BE2C (cell line): ENCODE data around the gene TPD52L1.

Experiments
- DNase-seq: peaks from one replicate; pipeline ENCODE4 v3.0.0-alpha.2; 2020
- H3K27me3 ChIP-seq: fragments of 250-450 bp; sonication (Bioruptor Pico); 2 replicates; pipeline ENCODE4 v1.5.1; 2020; ENCODE audit warnings: mild to moderate bottlenecking
- H3K36me3 ChIP-seq: fragments of 250-450 bp; sonication (Bioruptor Pico); 2 replicates; pipeline ENCODE4 v1.5.1; 2020; ENCODE audit warnings: mild to moderate bottlenecking
- H3K4me1 ChIP-seq: fragments of 250-450 bp; sonication (Bioruptor Pico); 2 replicates; pipeline ENCODE4 v1.5.1; 2020
- H3K4me3 ChIP-seq: 2 replicates; pipeline ENCODE4 v1.5.1; 2011; ENCODE audit warnings: low read depth, low read length
- H3K9me3 ChIP-seq: fragments of 250-450 bp; sonication (Bioruptor Pico); 2 replicates; pipeline ENCODE4 v1.5.1; 2020
- TF ChIP-seq, protein P1 (sequence below): IDR thresholded peaks from 2 replicates; pipeline ENCODE4 v1.5.1; 2012; ENCODE audit warnings: mild to moderate bottlenecking, low read depth, low read length

Gene TPD52L1

GRCh38 chr6:125254321-125254720 lies 100.7 kb downstream of the TPD52L1 start:
- DNase-seq: no peak
- Histone ChIP-seq H3K4me1 (no peaks in the 10 kb centered on the region; the same call in 1 of the 2 replicates), H3K27me3 (no peaks in the 10 kb centered on the region), H3K36me3 (no peaks in the 10 kb centered on the region), H3K4me3 (no peak overlapping the region), H3K9me3 (no peaks in the 10 kb centered on the region)
- TF ChIP-seq, protein P1, sequence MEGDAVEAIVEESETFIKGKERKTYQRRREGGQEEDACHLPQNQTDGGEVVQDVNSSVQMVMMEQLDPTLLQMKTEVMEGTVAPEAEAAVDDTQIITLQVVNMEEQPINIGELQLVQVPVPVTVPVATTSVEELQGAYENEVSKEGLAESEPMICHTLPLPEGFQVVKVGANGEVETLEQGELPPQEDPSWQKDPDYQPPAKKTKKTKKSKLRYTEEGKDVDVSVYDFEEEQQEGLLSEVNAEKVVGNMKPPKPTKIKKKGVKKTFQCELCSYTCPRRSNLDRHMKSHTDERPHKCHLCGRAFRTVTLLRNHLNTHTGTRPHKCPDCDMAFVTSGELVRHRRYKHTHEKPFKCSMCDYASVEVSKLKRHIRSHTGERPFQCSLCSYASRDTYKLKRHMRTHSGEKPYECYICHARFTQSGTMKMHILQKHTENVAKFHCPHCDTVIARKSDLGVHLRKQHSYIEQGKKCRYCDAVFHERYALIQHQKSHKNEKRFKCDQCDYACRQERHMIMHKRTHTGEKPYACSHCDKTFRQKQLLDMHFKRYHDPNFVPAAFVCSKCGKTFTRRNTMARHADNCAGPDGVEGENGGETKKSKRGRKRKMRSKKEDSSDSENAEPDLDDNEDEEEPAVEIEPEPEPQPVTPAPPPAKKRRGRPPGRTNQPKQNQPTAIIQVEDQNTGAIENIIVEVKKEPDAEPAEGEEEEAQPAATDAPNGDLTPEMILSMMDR: no peak

- TF ChIP-seq, protein P1: no peak
- Histone ChIP-seq H3K36me3 (no peaks in the 10 kb centered on the region), H3K27me3 (no peaks in the 10 kb centered on the region), H3K4me3 (no peak overlapping the region), H3K4me1 (no peaks in the 10 kb centered on the region; the same call in 1 of the 2 replicates), H3K9me3 (no peaks in the 10 kb centered on the region)
- no peak for DNase-seq
Observed at GRCh38 chr6:125255201-125255600, 101.6 kb downstream of the TPD52L1 start.

DNA sequence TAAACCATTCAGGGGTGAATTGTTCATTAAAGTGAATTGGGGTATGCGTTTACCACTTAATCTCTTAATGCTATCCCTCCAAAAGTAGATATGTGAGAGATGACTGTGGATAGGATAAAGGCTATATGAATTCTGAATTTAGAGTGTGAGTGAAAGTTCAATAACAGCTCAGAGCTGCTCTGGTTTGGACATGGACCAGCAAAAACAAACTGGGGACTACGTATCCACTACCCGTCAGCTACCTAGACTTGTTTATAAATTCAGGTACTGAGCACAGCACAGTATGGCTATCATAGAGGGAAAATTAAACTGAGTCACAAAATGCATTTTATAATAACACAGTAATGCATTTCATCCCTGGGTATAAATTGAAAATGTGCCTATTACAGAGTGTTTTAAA lies 103.8 kb downstream of the TPD52L1 start:
- H3K9me3 ChIP-seq: no peaks in the 10 kb centered on the region
- no peak overlapping the region for H3K4me3 ChIP-seq
- TF ChIP-seq, protein P1: no peak
- H3K4me1 ChIP-seq: no peaks in the 10 kb centered on the region; the same call in 1 of the 2 replicates
- H3K27me3 ChIP-seq: no peaks in the 10 kb centered on the region
- H3K36me3 ChIP-seq: no peaks in the 10 kb centered on the region
- no peak for DNase-seq

GRCh38 chr6:125258651-125259353 lies 105.2 kb downstream of the TPD52L1 start:
- TF ChIP-seq, protein P1: no peak

DNA sequence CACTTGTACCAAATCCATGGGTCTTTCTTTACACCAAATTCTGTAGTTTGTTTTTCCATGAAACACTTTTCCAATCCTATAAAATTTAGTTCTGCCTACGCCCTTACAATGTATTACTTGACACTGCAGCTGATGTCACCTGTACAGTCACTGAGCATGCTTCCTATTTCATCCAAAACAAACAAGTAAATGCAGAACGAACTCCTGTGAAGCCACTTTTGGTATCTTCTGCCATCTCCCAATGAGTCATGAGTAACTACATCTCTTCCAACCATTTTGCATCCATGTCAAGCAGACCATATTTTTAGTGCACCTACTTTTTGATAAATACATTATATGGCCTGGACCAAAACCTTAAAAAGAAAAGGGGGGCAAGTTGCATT lies 105.8 kb downstream of the TPD52L1 start:
- TF ChIP-seq, protein P1: no peak
- Histone ChIP-seq H3K36me3 (no peaks in the 10 kb centered on the region), H3K4me3 (no peak overlapping the region), H3K27me3 (no peaks in the 10 kb centered on the region), H3K4me1 (no peaks in the 10 kb centered on the region; the same call in 1 of the 2 replicates), H3K9me3 (no peaks in the 10 kb centered on the region)
- no peak for DNase-seq

More at GRCh38 chr6:125258651-125259353, 105.2 kb downstream of the TPD52L1 start:
- Histone ChIP-seq H3K27me3 (no peaks in the 10 kb centered on the region), H3K36me3 (no peaks in the 10 kb centered on the region), H3K9me3 (no peaks in the 10 kb centered on the region), H3K4me1 (no peaks in the 10 kb centered on the region; the same call in 1 of the 2 replicates), H3K4me3 (no peak overlapping the region)
- no peak for DNase-seq
